Hematopoietic multipotent progenitor cell treated with erythropoietin and hydrocortisone succinate and interleukin-3 and kit ligand, for 6 days (in vitro differentiated cells): ENCODE data around the gene SORCS1.
"Not testable (repeated sequence)": the region's sequence is repeated elsewhere in the genome, so short reads cannot be mapped to it uniquely, and the experiment has no call there.

Experiments used
- DNase-seq: peaks from one replicate; pipeline ENCODE4 v3.0.0-alpha.2; 2015

Gene SORCS1

GRCh38 chr10:107037192-107038122 lies 127.0 kb downstream of the SORCS1 start:
- no peak for DNase-seq

- DNase-seq: no peak
Observed at GRCh38 chr10:107033799-107034422, 130.6 kb downstream of the SORCS1 start.

DNA sequence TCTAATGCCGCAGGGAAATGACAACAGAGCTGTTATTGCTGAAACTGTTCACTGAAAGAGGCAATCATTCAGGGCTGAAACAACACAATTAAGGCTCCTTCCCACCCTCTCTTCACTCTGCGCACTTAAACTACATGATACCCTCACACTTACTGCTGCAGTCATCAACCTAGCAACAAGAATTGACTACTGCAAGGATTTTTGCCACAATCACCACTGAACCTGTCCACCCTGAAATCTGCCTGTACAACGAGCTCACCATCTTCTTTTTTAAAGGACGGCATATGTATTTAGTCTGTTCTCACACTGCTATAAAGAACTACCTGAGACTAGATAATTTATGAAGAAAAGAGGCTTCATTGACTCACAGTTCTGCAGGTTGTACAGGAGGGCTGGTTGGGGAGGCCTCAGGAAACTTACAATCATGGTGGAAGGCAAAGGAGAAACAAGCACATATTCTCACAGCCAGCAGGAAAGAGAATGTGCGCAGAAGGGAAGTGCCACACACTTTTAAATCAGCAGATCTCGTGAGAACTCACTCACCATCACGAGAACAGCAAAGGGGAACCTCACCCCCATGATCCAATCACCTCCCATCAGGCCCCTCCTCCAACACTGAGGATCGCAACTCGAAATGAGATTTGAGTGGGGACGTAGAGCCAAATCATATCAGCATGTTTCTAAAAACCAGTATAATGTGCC lies 131.7 kb downstream of the SORCS1 start:
- DNase-seq: no peak

GRCh38 chr10:107031931-107032699 lies 132.4 kb downstream of the SORCS1 start:
- peak; percentile 42 for DNase-seq

DNA sequence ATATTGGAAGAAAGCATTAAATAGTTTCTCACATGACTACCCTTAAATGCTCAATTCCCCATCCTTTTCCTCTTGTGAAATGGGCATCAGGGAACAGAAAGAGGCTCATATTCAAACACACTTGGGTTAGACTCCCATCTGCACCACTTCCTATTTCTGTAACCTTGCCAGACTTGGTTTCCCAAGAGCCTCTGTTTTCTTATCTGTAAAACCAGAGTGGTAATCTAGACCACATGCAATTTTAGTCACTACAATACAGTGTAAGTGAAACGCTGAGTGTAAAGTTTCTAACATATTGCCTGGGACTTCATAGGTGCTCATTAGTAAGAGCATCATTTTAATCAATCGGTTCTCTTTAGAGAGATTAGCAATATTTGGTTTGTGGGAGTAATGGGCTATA lies 136.3 kb downstream of the SORCS1 start:
- DNase-seq: peak; percentile 77

GRCh38 chr10:107025676-107026075 lies 138.8 kb downstream of the SORCS1 start:
- DNase-seq: no peak

DNA sequence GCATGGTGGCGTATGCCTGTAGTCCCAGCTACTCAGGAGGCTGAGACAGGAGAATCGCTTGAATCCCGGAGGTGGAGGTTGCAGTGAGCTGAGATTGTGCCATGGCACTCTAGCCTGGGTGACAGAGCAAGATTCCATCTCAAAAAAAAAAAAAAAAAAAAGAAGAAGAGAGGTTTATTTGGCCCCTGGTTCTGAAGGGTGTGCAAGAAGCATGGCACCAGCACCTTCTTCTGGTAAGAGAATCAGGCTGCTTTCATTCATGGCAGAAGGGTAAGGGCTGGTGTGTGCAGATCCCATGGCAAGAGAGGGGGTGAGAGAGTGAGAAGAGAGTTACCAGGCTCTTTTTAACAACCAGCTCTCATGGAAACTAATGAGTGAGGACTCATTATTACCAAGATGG lies 140.5 kb downstream of the SORCS1 start:
- not testable (repeated sequence) for DNase-seq

GRCh38 chr10:107022600-107023354 lies 141.7 kb downstream of the SORCS1 start:
- DNase-seq: no peak

- DNase-seq: no peak
Observed at GRCh38 chr10:107019154-107019553, 145.4 kb downstream of the SORCS1 start.

DNA sequence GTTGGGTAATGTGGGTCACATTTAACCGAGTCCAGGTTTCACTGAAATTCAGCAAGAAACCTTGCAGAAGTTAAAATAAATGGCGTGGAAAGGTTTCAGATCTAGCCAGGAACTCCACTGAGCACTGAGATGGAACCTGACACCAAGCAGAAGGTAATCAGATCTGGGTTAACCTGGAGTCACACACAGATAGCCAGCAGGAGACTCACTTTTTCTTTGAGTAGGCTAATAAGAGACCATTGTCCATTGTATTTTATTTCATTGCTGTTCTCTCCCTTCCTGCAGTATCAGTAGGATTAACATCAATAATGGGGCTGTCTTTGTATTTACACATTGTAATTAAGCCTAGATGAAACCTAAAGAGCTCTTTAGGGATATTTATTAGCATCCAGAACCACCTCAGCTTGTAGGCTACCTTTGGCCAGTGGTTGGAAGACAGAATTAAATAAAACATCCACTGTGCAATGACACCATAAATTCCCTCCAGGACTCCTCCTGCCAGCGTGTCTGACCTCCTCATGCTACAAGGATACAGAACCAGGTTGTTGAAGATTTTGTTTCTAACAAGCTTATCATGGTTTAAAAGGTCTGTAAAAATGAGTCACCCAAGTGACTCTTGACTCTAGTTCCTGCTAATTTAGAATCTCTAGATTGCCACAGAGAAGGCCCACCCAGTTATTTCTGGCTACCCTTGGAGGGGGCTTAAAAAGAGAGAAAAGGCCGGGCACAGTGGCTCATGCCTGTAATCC lies 151.1 kb downstream of the SORCS1 start:
- DNase-seq: no peak

DNA sequence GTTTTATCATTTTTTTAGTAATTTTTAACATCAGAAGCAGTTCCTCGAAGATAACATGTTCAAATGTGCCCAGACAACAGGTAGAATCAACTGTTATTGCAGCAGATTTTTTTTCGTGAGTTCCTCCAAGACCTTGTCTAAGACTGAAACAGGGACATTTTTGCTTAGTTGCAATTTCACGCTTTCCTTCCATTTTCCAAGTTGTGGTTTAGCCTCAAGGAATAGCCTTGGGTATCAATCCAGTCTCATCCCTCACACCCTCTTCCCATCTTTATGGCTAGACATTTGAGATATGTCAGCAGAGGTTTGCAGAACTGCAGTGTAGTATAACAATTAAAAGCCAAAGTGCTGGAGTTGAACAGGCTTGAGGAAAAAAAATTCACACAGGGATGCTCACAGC lies 152.5 kb downstream of the SORCS1 start:
- DNase-seq: no peak

DNA sequence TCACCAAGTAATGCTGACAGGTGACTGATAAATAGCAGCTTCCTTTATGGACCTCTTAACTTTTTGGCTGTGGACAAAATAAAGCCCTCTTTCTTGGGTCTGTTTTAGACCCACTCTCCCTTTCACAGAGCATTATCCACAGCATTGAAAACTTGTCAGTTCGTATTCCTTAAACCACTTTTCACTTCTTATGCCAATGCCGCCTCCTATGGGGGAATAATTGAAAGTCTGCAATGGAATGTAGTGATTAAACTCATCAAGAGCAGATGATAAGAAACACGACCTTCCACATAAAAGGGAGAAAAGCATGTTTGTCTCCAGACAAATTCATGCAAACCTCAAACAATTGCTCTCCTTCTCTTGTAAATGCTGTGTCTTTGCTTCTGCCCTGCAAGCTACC lies 153.4 kb downstream of the SORCS1 start:
- DNase-seq: no peak

- DNase-seq: no peak
Observed at GRCh38 chr10:107010531-107010930, 154.0 kb downstream of the SORCS1 start.

- no peak for DNase-seq
Observed at GRCh38 chr10:107004362-107004761, 160.1 kb downstream of the SORCS1 start.

- DNase-seq: no peak
Observed at GRCh38 chr10:107002068-107002467, 162.4 kb downstream of the SORCS1 start.

- no peak for DNase-seq
Observed at GRCh38 chr10:106999118-106999707, 165.3 kb downstream of the SORCS1 start.

- peak; percentile 27 for DNase-seq
Observed at GRCh38 chr10:106997721-106998120, 166.8 kb downstream of the SORCS1 start.

DNA sequence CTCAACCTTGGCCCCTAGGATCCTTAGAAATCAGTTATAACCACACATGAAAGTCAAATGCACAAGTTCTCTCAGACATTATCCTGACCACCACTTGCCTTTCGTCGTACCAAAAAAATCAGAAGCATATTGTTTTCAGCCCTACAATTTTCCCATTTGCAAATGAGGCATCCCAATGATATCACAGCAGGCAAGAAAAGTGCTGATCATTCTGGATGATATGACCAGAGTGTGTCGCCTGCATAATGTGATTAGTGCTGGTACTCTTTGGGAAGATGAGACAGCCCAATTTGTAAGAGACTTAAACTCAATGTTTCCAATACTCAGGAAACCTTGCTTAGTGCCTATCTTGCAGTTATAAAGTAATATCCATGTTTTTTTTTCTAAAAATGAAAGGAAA lies 168.0 kb downstream of the SORCS1 start:
- no peak for DNase-seq

- DNase-seq: peak; percentile 14
Observed at GRCh38 chr10:106992055-106992454, 172.5 kb downstream of the SORCS1 start.

GRCh38 chr10:106991091-106991490 lies 173.4 kb downstream of the SORCS1 start:
- no peak for DNase-seq

GRCh38 chr10:106987362-106987761 lies 177.1 kb downstream of the SORCS1 start:
- DNase-seq: no peak
